T-helper 2 cell (primary cell): ENCODE results near the gene COL4A1.

Experiments used
- DNase-seq, 5 experiments: peaks; one replicate each; pipeline versions ENCODE4 v3.0.0 to v3.0.0-alpha.2; 2012 to 2022

The COL4A1 gene

DNA sequence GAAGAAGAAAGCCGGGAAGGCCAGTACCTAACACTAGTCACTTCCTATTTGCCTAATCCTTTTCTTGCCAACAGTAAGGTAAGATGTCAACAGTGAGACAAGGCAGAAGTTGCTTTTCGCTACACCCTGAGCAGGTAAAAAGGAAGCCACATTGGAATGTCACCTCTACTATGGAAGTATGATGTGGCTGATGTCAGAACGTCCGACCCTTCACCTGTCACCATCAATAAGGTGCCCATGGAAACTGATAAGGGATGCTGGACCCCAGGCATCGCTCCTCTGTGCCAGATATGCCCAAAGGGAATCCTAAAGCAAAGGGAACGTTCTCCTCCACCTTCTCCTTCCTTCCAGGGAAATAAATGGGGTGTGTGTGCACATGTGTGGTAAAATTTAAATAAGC, 34.3 kb downstream of the COL4A1 start:
- DNase-seq = no peak

- peak in 1 of 5 experiments; percentile 5 for DNase-seq
Observed at GRCh38 chr13:110272227-110272626, 34.7 kb downstream of the COL4A1 start.

GRCh38 chr13:110271313-110271712, 35.6 kb downstream of the COL4A1 start:
- DNase-seq = no peak

DNA sequence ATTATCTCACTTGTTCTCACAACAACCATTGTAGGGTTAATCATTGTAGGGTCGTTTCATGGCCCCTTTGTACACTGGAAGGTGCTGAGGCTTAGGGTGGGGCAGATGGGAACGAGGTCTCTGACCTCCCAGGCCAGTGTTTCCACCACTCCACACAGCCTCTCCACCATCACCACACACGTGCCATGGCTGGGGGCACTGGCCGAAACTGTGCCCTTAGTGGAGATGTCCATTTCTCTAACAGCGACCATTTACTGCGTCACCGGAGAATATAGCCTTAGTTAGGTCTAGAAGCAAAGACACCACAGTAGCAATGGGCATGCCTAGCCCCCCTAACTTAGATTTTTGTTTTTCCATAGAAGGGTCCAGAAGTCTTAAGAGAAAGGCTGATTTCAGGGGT, 36.5 kb downstream of the COL4A1 start:
- DNase-seq = no peak

- no peak for DNase-seq
Observed at GRCh38 chr13:110269509-110270185, 37.3 kb downstream of the COL4A1 start.

GRCh38 chr13:110268576-110269185, 38.3 kb downstream of the COL4A1 start:
- no peak for DNase-seq

DNA sequence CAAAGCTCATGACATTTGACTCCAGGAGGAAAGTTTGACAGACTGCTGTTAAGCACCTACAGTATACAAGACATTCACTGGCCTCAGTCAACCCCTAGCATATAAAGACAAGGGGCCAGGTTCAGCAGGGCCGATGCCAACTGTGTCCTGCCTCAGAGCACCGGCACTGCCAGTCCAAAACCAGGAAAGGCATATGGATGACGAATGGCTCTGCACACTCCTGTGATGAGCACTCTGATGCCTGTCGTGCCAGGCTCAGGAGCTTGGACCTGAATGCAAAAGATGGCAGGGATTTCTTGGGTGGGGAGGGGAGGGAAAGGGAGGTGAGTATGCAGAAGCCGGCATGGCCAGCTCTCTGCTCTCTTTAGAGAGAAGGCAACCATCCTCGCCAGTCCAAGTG, 38.9 kb downstream of the COL4A1 start:
- DNase-seq = no peak

- DNase-seq = no peak
Observed at GRCh38 chr13:110266983-110267382, 40.0 kb downstream of the COL4A1 start.

DNA sequence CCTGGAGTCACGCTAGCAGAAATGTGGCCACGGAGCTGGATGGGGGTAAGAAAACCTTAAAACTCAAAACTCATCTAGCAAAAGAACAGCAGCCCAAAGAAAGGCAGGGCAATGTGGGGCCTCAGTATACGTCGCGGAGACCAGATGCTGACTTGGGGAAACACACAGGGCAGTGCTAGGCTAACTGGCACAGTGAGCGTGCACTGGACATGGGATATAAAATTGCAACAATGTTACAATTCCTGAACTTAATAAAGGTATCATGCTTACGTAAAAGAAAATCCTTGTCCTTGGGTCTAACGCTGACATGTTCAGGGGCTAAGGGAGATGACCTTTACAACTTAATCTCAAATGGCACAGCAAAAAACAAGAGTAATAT, 40.5 kb downstream of the COL4A1 start:
- no peak for DNase-seq

GRCh38 chr13:110265682-110266430, 41.1 kb downstream of the COL4A1 start:
- DNase-seq = no peak

- DNase-seq = no peak
Observed at GRCh38 chr13:110265341-110265681, 41.6 kb downstream of the COL4A1 start.

DNA sequence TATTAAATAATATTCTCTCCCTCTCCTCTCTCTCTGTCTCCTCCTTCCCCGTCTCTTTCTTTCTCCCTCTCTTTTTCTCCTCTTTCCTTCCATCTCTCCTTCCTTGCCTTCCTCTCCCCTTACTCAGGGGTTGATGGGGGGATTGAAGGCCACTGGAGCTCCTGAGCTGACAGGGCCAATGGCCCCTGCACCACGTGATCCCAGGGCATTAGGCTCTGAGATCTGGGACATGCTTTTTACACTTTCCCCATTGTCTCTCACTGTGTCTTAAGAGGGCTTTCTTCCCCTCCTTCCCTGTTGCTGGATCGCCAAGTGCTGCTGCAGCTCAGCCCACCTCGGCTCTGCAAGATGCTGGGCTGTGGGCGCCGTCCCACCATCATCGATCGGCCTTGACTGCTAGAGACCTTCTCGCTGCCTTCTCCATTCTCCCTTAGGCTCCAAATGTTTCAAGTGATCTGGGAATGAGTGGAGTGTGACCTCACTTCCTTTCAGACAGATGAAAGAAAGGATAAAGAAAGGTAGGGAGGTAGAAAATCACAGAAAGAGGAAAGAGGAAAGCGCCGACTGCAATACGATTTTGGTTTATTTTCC, 42.2 kb downstream of the COL4A1 start:
- no peak for DNase-seq

GRCh38 chr13:110263888-110264287, 43.1 kb downstream of the COL4A1 start:
- no peak for DNase-seq

- DNase-seq = no peak
Observed at GRCh38 chr13:110263404-110263803, 43.6 kb downstream of the COL4A1 start.

DNA sequence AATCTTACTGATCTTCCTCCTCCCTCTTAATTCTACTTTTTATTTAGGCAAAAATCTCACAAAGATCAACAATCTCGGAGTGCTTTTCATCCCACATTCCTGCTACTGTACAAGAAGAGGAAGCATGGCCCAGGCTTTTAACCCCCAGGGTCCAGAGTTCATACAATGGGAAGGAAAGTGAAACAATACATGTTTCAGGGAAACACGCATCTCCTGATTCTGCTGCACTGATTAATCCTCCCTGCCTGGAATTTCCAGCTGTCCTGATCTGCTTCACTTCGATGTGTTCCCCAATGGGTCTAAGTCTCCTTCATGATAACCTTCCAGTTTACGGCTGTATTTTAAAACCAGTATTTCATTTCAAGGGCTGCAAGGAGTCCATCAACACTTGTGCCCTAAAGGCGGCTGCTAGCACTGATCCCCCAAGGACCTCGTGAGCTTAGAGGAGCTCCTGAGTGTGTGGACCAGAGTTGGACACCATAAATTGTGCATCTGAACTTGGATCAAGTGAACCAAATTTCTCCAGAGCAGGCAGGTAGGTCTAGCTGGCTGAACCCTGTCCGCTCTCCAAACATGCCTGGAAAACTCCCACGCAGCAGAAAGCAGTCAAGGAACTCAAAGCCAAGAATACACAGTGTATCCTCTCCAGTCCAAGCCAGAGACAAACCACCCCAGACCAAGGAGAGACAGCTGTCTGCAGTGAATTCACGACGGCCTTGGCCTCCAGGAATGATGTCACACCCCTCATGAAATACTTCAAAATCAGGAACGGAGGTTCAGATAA, 44.3 kb downstream of the COL4A1 start:
- no peak for DNase-seq

DNA sequence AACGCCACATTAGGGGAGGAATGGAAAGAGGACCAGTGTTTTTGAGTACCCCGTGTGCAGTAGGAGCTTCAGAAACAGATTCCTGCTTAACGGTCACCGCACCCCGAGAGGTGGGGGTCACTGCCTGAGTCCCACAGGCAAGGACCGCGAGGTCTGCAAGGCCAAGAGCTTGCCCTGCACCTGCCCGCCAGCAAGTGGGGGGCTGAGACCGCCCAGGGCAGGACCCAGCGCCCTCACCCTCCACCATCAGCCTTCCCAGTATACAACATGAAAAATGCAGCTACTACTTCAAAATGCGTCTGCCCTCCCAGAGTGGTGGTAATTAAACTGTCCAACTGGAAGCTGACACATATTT, 44.9 kb downstream of the COL4A1 start:
- DNase-seq = no peak

DNA sequence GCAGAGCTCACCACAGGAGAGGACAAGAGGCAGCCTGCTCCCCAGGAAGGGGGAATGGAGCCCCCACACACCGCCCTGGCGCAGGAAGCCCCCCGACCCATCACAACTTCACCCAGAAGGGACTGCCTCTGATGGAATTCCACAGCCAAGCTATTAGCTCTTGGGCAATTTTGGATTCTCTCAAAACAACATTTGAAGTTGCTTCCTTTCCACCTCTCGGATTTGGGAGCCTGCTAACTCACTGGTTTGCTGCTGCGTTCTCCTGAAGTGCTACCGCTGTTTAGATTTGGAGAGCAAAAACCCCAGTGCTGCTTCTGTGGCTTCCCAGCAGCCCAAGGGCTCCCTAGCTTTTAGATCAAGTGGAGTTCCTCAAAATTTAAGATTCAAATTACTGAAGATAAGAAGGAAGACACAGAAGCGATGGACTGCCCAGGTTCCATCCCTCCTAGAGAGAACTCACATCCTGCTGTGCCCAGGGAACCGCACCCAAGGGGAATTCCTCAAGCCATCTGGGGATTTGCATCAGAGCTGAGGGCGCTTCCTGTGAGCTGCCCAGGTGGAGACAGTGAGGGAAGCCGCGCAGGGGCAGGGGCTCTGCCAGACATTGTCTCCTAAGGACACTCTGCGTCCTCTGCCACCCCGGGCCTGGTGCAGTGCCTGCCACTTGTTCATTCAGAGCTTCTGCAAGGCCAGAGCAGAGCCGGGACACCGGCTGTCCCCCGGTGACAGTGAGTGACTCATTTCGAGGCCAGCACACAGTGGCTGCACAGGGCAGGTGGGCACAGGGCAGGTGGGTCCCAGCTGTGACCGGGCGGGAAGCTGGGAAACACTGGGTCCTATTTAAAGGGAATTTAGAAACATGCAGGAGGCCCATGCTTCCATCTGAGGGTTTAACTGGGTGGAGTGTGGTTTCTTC, 45.5 kb downstream of the COL4A1 start:
- no peak for DNase-seq

- no peak for DNase-seq
Observed at GRCh38 chr13:110259651-110260050, 47.3 kb downstream of the COL4A1 start.

DNA sequence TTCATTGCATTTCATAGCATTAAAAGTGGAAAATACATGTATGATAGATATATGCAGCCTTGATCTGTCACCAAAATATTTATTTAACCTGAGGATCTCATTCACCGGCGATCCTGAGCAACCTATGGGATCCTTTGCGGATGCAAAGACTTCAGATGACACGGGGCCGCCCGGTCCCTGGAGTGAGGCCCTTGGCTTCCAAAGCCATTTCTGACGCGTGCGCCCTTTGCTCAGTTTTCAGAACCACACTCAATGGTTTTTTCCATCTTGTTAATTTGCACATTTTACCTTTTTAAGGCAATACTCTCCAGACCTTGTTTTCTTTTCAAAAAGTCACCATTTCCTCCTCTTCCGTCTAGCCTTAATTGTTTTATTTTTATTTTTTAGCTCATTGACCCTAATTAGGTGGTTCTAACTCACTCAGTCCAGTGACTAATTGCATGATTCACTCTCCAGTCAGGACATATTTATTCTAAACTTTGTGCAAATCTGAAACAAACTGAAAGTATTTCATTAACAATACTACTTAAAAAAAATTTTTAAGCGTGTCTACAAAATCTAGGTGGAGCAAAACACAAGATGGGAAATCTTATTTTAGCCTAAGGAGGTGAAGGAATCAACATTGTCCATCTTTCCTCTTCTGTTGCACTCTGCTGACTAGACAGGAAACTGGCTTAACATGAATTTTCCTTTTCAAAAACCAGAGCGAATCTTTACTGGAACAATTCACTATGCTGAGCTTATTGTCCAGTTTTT, 47.9 kb downstream of the COL4A1 start:
- no peak for DNase-seq

DNA sequence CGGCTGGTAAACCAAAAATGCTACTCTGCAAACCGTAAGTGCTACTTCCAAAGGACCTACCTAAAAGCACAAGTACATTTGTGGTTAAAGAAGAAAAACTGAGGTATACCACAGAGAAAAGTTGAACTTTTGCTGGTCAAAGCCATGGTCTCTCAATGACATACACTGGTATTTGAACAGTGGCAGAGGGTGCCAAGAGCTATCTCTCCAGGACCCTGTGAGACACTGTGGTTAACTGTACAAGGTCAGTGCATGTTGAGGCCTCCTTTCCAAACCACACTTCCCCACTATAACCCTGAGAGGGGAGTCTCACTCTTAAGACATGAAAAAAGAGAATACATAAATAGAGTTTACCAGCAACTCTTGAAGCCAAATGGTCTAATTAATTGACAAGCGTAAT, 49.5 kb downstream of the COL4A1 start:
- DNase-seq = no peak
